Liver (tissue), 9 donors: Measurements from ENCODE around the gene FREM3. TPM values are rescaled to one million over a fixed set of nuclear protein-coding genes. Genes with fewer than 3 reads are reported as not detected.

Experiments
- DNase-seq: peaks from one replicate; pipeline ENCODE4 v3.0.0-alpha.2; 2017; ENCODE audit warnings: low spot score
- H3K27ac ChIP-seq, 2 donors: one replicate each; pipeline ENCODE4 v1.7.0; 2013; ENCODE audit warnings: inconsistent platforms in 2 of 2, low read length in 2 of 2, control low read depth in 1 of 2, low read depth in 1 of 2, mild to moderate bottlenecking in 1 of 2
- H3K27me3 ChIP-seq, 4 donors: one replicate each; pipeline versions ENCODE4 v1.6.1 to v1.7.0; 2013; ENCODE audit warnings: low read length in 3 of 4, inconsistent platforms in 1 of 4, mild to moderate bottlenecking in 1 of 4, moderate library complexity in 1 of 4; ENCODE audit not compliant: control insufficient read depth in 4 of 4, insufficient read depth in 4 of 4
- H3K36me3 ChIP-seq, 4 donors: one replicate each; pipeline versions ENCODE4 v1.6.1 to v1.7.0; 2013; ENCODE audit warnings: low read length in 3 of 4, mild to moderate bottlenecking in 3 of 4, low read depth in 1 of 4, moderate library complexity in 1 of 4; ENCODE audit not compliant: control insufficient read depth in 4 of 4, insufficient read depth in 3 of 4
- H3K4me1 ChIP-seq, 4 donors: one replicate each; pipeline versions ENCODE4 v1.6.1 to v1.7.0; 2013; ENCODE audit warnings: low read length in 3 of 4, mild to moderate bottlenecking in 3 of 4, moderate library complexity in 1 of 4; ENCODE audit not compliant: control insufficient read depth in 4 of 4, insufficient read depth in 4 of 4
- H3K4me3 ChIP-seq, 3 donors: one replicate each; pipeline versions ENCODE4 v1.6.1 to v1.7.0; 2013; ENCODE audit warnings: low read length in 3 of 3, control low read depth in 1 of 3, low read depth in 1 of 3, mild to moderate bottlenecking in 1 of 3
- H3K9ac ChIP-seq, 2 donors: one replicate each; pipeline ENCODE4 v1.7.0; 2013; ENCODE audit warnings: low read length in 2 of 2, mild to moderate bottlenecking in 2 of 2, moderate library complexity in 2 of 2, control low read depth in 1 of 2, low read depth in 1 of 2
- H3K9me3 ChIP-seq, 4 donors: one replicate each; pipeline versions ENCODE4 v1.6.1 to v1.7.0; 2013; ENCODE audit warnings: low read length in 3 of 4; ENCODE audit not compliant: control insufficient read depth in 4 of 4
- EGR1 ChIP-seq, 2 donors: IDR thresholded peaks; 2 replicates each; pipeline ENCODE4 v1.6.1; 2016 to 2018; ENCODE audit warnings: antibody characterized with exemption in 2 of 2, low read depth in 2 of 2
- FOXA1 ChIP-seq: IDR thresholded peaks from 2 replicates; pipeline ENCODE4 v1.6.1; 2016; ENCODE audit warnings: antibody characterized with exemption
- FOXA2 ChIP-seq: IDR thresholded peaks from 2 replicates; pipeline ENCODE4 v1.6.1; 2016; ENCODE audit warnings: antibody characterized with exemption
- GABPA ChIP-seq, 2 donors: IDR thresholded peaks in 1 of 2; conservative IDR thresholded peaks in 1 of 2; 2 replicates each; pipeline ENCODE4 v1.6.1; 2016; ENCODE audit warnings: antibody characterized with exemption in 2 of 2, mild to moderate bottlenecking in 1 of 2, moderate library complexity in 1 of 2
- HNF4A ChIP-seq, 2 donors: conservative IDR thresholded peaks; 2 replicates each; pipeline ENCODE4 v1.6.1; 2016; ENCODE audit warnings: antibody characterized with exemption in 2 of 2, mild to moderate bottlenecking in 2 of 2
- HNF4G ChIP-seq: IDR thresholded peaks from 2 replicates; pipeline ENCODE4 v1.6.1; 2016; ENCODE audit warnings: antibody characterized with exemption
- JUND ChIP-seq, 2 donors: IDR thresholded peaks; 2 replicates each; pipeline ENCODE4 v1.6.1; 2016; ENCODE audit warnings: antibody characterized with exemption in 2 of 2
- NR2F2 ChIP-seq: IDR thresholded peaks from 2 replicates; pipeline ENCODE4 v1.6.1; 2016; ENCODE audit warnings: antibody characterized with exemption
- RAD21 ChIP-seq, 2 donors: IDR thresholded peaks; 2 replicates each; pipeline ENCODE4 v1.6.1; 2016; ENCODE audit warnings: antibody characterized with exemption in 2 of 2, mild to moderate bottlenecking in 2 of 2
- RXRA ChIP-seq, 2 donors: IDR thresholded peaks; 2 replicates each; pipeline ENCODE4 v1.6.1; 2017 to 2018; ENCODE audit warnings: antibody characterized with exemption in 2 of 2, mild to moderate bottlenecking in 1 of 2
- SP1 ChIP-seq: IDR thresholded peaks from 2 replicates; pipeline ENCODE4 v1.6.1; 2018; ENCODE audit warnings: antibody characterized with exemption, mild to moderate bottlenecking
- TAF1 ChIP-seq: conservative IDR thresholded peaks from 2 replicates; pipeline ENCODE4 v1.6.1; 2016; ENCODE audit warnings: antibody characterized with exemption, mild to moderate bottlenecking
- YY1 ChIP-seq: IDR thresholded peaks from 2 replicates; pipeline ENCODE4 v1.6.1; 2016; ENCODE audit warnings: antibody characterized with exemption, mild to moderate bottlenecking
- WGBS: extraction: QIAGEN DNeasy Blood & Tissue Kit; methylation state at CpG from one replicate; pipeline ENCODE4 v1.1.7; 2013; 5-methylcytosine and 5-hydroxymethylcytosine counted together
- polyA plus RNA-seq, 2 donors: library from polyadenylated mRNA; stranded (reverse) in 1 of 2; unstranded in 1 of 2; fragments of 200-250 nt in 1 of 2; fragments of >200 nt in 1 of 2; fragmentation: Nextera tagmentation in 1 of 2; extraction: Ambion mirVana in 1 of 2; gene quantifications; one replicate each; pipeline versions ENCODE4 v1.2.1 to v1.2.3, GENCODE V29; 2013 to 2015
- total RNA-seq, 2 donors: library from RNA; depleted of rRNA; stranded (reverse); fragments of >200 nt; gene quantifications; one replicate each; pipeline ENCODE4 v1.2.3, GENCODE V29; 2014
- TF ChIP-seq, protein P1 (sequence below): IDR thresholded peaks from 2 replicates; pipeline ENCODE4 v1.6.1; 2016; ENCODE audit warnings: antibody characterized with exemption
- TF ChIP-seq, protein P2 (sequence below): IDR thresholded peaks from 2 replicates; pipeline ENCODE4 v1.6.1; 2016; ENCODE audit warnings: antibody characterized with exemption, mild to moderate bottlenecking
- TF ChIP-seq, protein P3 (sequence below): IDR thresholded peaks from 2 replicates; pipeline ENCODE4 v1.6.1; 2016; ENCODE audit warnings: antibody characterized with exemption
- TF ChIP-seq, protein P4 (sequence below): IDR thresholded peaks from 2 replicates; pipeline ENCODE4 v1.6.1; 2016; ENCODE audit warnings: antibody characterized with exemption
- donor health status: healthy.
- donor health status: healthy.
- donor health status: healthy.
- donor health status: healthy.
- donor health status: healthy.

FREM3 gene
- total and polyA plus RNA-seq, 4 donors: not detected

DNA sequence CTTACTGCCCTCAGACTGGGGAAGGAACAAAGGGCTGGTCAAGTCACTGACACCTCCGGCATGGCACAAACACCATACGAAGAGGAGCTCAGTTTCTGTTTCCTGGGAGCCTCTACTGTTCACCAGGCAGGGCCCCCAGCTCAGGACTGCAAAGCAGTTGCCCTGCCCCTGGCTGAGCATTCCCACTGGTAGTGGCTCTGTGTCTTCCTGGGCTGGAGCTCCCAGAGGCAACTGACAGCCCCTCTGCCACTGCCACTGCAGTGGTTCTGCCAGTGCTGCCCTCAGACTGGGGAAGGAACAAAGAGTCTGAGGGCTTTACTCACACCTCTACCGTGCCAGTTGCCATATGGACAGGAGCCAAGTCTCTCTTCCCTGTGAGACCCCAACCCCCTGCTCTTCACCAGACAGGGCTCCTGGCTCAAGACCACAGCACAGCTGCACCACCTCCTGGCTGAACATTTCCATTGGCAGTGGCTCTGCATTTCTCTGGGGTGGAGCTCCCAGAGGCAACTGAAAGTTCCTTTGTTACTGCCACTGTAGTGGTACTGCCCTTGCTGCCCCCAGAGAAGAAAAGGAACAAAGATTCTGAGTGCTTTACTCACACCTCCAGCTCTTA lies 119.0 kb downstream of the FREM3 start:
- TF ChIP-seq RAD21 (IDR thresholded peaks at IDR 0.05) (no peak), NR2F2 (no peak), EGR1 (IDR thresholded peaks at IDR 0.05; ENCODE audit: low read depth in 2 of 2) (no peak)
- TF ChIP-seq, protein P1, sequence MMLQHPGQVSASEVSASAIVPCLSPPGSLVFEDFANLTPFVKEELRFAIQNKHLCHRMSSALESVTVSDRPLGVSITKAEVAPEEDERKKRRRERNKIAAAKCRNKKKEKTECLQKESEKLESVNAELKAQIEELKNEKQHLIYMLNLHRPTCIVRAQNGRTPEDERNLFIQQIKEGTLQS: no peak
- 91% methylated on average over 3 of the region's 3 CpGs for WGBS
- DNase-seq: no peak
- no peaks in the 10 kb centered on the region for H3K27me3 ChIP-seq
- no peaks in the 10 kb centered on the region for H3K36me3 ChIP-seq
- peaks cover 0 to 2% (median 0%) of the 10 kb centered on the region in 4 donors for H3K9me3 ChIP-seq
- no peak overlapping the region for H3K4me3 ChIP-seq
- no peak overlapping the region for H3K9ac ChIP-seq
- H3K27ac ChIP-seq: no peak overlapping the region
- H3K4me1 ChIP-seq: no peaks in the 10 kb centered on the region

DNA sequence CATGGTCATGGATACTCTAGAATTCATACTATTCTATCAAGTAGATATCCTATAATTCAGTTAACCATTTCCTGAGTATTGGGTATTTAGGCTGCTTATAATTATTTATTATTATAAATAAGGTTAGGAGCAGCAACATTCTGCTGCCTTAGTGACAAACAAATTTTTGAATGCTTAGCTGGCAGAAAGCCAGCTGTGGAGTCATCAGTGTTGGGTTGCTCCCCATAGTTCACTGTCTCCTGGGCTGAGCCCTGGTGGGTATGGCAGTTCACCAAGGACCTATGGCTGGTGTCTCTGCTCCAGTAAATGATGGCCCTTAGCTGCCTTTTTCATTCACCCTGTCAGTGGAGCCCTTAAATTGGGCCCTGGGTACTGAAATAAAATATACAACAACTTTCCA lies 125.1 kb downstream of the FREM3 start:
- Histone ChIP-seq H3K9ac (no peak overlapping the region), H3K9me3 (no peaks in the 10 kb centered on the region), H3K4me1 (no peaks in the 10 kb centered on the region), H3K27ac (no peak overlapping the region), H3K4me3 (no peak overlapping the region), H3K27me3 (no peaks in the 10 kb centered on the region), H3K36me3 (no peaks in the 10 kb centered on the region)
- TF ChIP-seq HNF4A (conservative IDR thresholded peaks at IDR 0.05): no peak
- no peak for DNase-seq

DNA sequence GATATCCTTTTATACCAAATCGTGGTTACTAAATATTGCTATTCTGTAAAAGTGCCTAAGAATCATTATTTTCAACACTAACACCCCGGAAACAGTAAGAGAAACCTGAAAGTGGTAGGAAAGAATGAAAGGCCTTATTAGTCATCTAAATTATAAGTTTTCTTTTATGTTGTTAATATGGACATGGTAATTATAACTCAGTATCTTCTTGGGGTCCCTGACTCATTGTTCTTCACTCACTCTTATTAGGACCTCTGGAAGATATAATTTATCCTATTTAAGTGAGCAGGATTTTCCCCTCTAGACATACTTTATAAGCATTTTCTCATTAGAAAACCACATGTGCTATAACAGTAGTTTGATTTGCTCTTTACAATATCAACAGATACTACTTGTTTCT lies 136.0 kb downstream of the FREM3 start:
- no peaks in the 10 kb centered on the region for H3K9me3 ChIP-seq
- 87% methylated on average over 2 of the region's 2 CpGs for WGBS
- no peaks in the 10 kb centered on the region for H3K36me3 ChIP-seq
- H3K27me3 ChIP-seq: no peaks in the 10 kb centered on the region
- H3K27ac ChIP-seq: no peak overlapping the region
- TF ChIP-seq SP1 (no peak), RAD21 (IDR thresholded peaks at IDR 0.05) (no peak), TAF1 (no peak), FOXA1 (no peak), FOXA2 (no peak)
- H3K4me1 ChIP-seq: peaks cover 0 to 4% (median under 1%) of the 10 kb centered on the region in 4 donors
- H3K9ac ChIP-seq: no peak overlapping the region
- no peak for DNase-seq
- no peak overlapping the region for H3K4me3 ChIP-seq

DNA sequence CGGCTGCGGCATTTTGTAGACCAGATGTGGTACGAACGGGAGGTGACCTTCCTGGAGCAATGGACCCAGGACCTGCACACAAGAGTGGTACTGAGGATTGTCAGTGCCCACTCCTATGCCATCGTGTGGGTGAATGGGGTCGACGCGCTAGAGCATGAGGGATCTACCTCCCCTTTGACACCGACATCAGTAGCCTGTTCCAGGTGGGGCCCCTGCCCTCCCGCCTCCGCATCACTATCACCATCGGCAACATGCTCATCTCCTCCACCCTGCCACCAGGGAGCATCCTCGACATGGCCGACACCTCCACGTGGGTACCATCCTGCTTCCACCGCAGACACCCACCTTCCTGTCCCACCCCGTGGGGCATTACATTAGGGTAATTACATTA lies 140.7 kb downstream of the FREM3 start:
- H3K9me3 ChIP-seq: no peaks in the 10 kb centered on the region
- no peak for DNase-seq
- H3K27ac ChIP-seq: peak overlapping the region in 1 of 2 donors; percentile 55

More for the DNA sequence above, 140.7 kb downstream of the FREM3 start:
- Histone ChIP-seq H3K9ac (peak overlapping the region in 1 of 2 donors; percentile 42), H3K4me3 (peak overlapping the region; percentile 61 to 74 (median 68)), H3K36me3 (peaks cover 0 to 3% (median 2%) of the 10 kb centered on the region in 4 donors), H3K4me1 (peaks cover 0 to 10% (median 3%) of the 10 kb centered on the region in 4 donors), H3K27me3 (no peaks in the 10 kb centered on the region)
- no peak for TF ChIP-seq RAD21 (IDR thresholded peaks at IDR 0.05)
- TF ChIP-seq, protein P2, sequence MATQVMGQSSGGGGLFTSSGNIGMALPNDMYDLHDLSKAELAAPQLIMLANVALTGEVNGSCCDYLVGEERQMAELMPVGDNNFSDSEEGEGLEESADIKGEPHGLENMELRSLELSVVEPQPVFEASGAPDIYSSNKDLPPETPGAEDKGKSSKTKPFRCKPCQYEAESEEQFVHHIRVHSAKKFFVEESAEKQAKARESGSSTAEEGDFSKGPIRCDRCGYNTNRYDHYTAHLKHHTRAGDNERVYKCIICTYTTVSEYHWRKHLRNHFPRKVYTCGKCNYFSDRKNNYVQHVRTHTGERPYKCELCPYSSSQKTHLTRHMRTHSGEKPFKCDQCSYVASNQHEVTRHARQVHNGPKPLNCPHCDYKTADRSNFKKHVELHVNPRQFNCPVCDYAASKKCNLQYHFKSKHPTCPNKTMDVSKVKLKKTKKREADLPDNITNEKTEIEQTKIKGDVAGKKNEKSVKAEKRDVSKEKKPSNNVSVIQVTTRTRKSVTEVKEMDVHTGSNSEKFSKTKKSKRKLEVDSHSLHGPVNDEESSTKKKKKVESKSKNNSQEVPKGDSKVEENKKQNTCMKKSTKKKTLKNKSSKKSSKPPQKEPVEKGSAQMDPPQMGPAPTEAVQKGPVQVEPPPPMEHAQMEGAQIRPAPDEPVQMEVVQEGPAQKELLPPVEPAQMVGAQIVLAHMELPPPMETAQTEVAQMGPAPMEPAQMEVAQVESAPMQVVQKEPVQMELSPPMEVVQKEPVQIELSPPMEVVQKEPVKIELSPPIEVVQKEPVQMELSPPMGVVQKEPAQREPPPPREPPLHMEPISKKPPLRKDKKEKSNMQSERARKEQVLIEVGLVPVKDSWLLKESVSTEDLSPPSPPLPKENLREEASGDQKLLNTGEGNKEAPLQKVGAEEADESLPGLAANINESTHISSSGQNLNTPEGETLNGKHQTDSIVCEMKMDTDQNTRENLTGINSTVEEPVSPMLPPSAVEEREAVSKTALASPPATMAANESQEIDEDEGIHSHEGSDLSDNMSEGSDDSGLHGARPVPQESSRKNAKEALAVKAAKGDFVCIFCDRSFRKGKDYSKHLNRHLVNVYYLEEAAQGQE: no peak
- TF ChIP-seq JUND (IDR thresholded peaks at IDR 0.05): no peak
- TF ChIP-seq, protein P1: no peak
- no peak for TF ChIP-seq NR2F2
- no peak for TF ChIP-seq HNF4A (conservative IDR thresholded peaks at IDR 0.05)
- TF ChIP-seq FOXA1: no peak
- TF ChIP-seq, protein P3, sequence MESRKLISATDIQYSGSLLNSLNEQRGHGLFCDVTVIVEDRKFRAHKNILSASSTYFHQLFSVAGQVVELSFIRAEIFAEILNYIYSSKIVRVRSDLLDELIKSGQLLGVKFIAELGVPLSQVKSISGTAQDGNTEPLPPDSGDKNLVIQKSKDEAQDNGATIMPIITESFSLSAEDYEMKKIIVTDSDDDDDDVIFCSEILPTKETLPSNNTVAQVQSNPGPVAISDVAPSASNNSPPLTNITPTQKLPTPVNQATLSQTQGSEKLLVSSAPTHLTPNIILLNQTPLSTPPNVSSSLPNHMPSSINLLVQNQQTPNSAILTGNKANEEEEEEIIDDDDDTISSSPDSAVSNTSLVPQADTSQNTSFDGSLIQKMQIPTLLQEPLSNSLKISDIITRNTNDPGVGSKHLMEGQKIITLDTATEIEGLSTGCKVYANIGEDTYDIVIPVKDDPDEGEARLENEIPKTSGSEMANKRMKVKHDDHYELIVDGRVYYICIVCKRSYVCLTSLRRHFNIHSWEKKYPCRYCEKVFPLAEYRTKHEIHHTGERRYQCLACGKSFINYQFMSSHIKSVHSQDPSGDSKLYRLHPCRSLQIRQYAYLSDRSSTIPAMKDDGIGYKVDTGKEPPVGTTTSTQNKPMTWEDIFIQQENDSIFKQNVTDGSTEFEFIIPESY: no peak
- TF ChIP-seq FOXA2: no peak
- no peak for TF ChIP-seq HNF4G
- TF ChIP-seq YY1: no peak
- no peak for TF ChIP-seq RXRA (IDR thresholded peaks at IDR 0.05)
- TF ChIP-seq, protein P4, sequence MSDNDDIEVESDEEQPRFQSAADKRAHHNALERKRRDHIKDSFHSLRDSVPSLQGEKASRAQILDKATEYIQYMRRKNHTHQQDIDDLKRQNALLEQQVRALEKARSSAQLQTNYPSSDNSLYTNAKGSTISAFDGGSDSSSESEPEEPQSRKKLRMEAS: no peak
- no peak for TF ChIP-seq GABPA (IDR thresholded peaks at IDR 0.05 in 1 of 2, conservative IDR thresholded peaks at IDR 0.05 in 1 of 2)
- 57% methylated on average over 17 of the region's 17 CpGs for WGBS
